HepG2 (cell line): ENCODE data around the gene EFCAB11. TPM values are rescaled to one million over a fixed set of nuclear protein-coding genes. Genes with fewer than 3 reads are reported as not detected.
A peak's percentile ranks its signal among the peaks of the same experiment; 100 is the strongest.

Experiments used
- CREB1 ChIP-seq, 2 experiments: fragments of 450-650 bp in 1 of 2; IDR thresholded peaks; 2 replicates each; pipeline ENCODE4 v1.6.1; 2016 to 2017; ENCODE audit warnings: control low read depth in 1 of 2, mild to moderate bottlenecking in 1 of 2, missing compliant biosample characterization in 1 of 2, missing genetic modification characterization in 1 of 2
- EHMT2 ChIP-seq: fragments of 200-600 bp; sonication (generic); IDR thresholded peaks from 2 replicates; pipeline ENCODE4 v1.7.0; 2017; ENCODE audit warnings: antibody characterized with exemption, low read depth, low read length, borderline replicate concordance
- ELF4 ChIP-seq: sonication (generic); formaldehyde crosslinking; IDR thresholded peaks from 2 replicates; pipeline ENCODE4 v1.5.0; 2020; ENCODE audit warnings: missing genetic modification reagents, mild to moderate bottlenecking, moderate library complexity, borderline replicate concordance
- IKZF1 ChIP-seq: fragments of 450-650 bp; IDR thresholded peaks from 2 replicates; pipeline ENCODE4 v1.7.1; 2016
- MBD4 ChIP-seq: IDR thresholded peaks from 2 replicates; pipeline ENCODE4 v1.6.1; 2012; ENCODE audit warnings: low read length, inconsistent platforms, borderline replicate concordance
- MLLT10 ChIP-seq: sonication (generic); formaldehyde crosslinking; IDR thresholded peaks from 2 replicates; pipeline ENCODE4 v1.4.0; 2020; ENCODE audit warnings: missing genetic modification reagents
- NR1H2 ChIP-seq: sonication (generic); formaldehyde crosslinking; IDR thresholded peaks from 2 replicates; pipeline ENCODE4 v1.8.1; 2022; ENCODE audit warnings: low read depth, missing genetic modification reagents, borderline replicate concordance
- PPARG ChIP-seq: conservative IDR thresholded peaks from 2 replicates; pipeline ENCODE4 v1.6.1; 2016; ENCODE audit warnings: missing biosample characterization, missing genetic modification reagents
- RERE ChIP-seq: IDR thresholded peaks from 2 replicates; pipeline ENCODE4 v1.6.1; 2016; ENCODE audit warnings: low read depth, missing genetic modification reagents, missing compliant biosample characterization
- RFX5 ChIP-seq: IDR thresholded peaks from 2 replicates; pipeline ENCODE4 v1.6.1; 2011; ENCODE audit warnings: low read depth, low read length, improper control_type of control experiment
- SMAD3 ChIP-seq: sonication (generic); formaldehyde crosslinking; IDR thresholded peaks from 2 replicates; pipeline ENCODE4 v1.4.0; 2020; ENCODE audit warnings: missing genetic modification reagents
- TBP ChIP-seq: sonication (generic); formaldehyde crosslinking; IDR thresholded peaks from 2 replicates; pipeline ENCODE4 v1.5.0; 2020; ENCODE audit warnings: missing genetic modification reagents
- ZFY ChIP-seq: sonication (generic); formaldehyde crosslinking; IDR thresholded peaks from 2 replicates; pipeline ENCODE4 v1.4.0; 2020; ENCODE audit warnings: missing genetic modification reagents
- ZNF224 ChIP-seq: sonication (generic); formaldehyde crosslinking; IDR thresholded peaks from 2 replicates; pipeline ENCODE4 v1.5.0; 2020; ENCODE audit warnings: mild to moderate bottlenecking, missing genetic modification reagents
- ZNF264 ChIP-seq: sonication (generic); formaldehyde crosslinking; IDR thresholded peaks from 2 replicates; pipeline ENCODE4 v1.4.0; 2020; ENCODE audit warnings: missing genetic modification reagents
- ZNF446 ChIP-seq: sonication (generic); formaldehyde crosslinking; IDR thresholded peaks from 2 replicates; pipeline ENCODE4 v1.5.0; 2020; ENCODE audit warnings: mild to moderate bottlenecking, missing genetic modification reagents
- ZNF468 ChIP-seq: sonication (generic); formaldehyde crosslinking; IDR thresholded peaks from 2 replicates; pipeline ENCODE4 v1.8.0; 2022; ENCODE audit warnings: mild to moderate bottlenecking, moderate library complexity, missing genetic modification reagents
- ZNF496 ChIP-seq: sonication (generic); formaldehyde crosslinking; IDR thresholded peaks from 2 replicates; pipeline ENCODE4 v1.8.1; 2023; ENCODE audit warnings: mild to moderate bottlenecking, moderate library complexity, missing genetic modification reagents; ENCODE audit not compliant: insufficient replicate concordance
- ZNF530 ChIP-seq: sonication (generic); formaldehyde crosslinking; IDR thresholded peaks from 2 replicates; pipeline ENCODE4 v1.5.0; 2020; ENCODE audit warnings: low read depth, mild to moderate bottlenecking, missing genetic modification reagents
- ZNF589 ChIP-seq: sonication (generic); formaldehyde crosslinking; conservative IDR thresholded peaks from 2 replicates; pipeline ENCODE4 v1.8.0; 2022; ENCODE audit warnings: mild to moderate bottlenecking, moderate library complexity, missing genetic modification reagents
- polyA plus RNA-seq, 8 experiments: library from polyadenylated mRNA; depleted of rRNA in 3 of 8; stranded (reverse) in 7 of 8; unstranded in 1 of 8; fragments of >200 nt; fragmentation: Illumina TruSeq in 4 of 8; extraction: Trizol in 4 of 8; gene quantifications; 2 replicates each; pipeline versions ENCODE4 v1.2.1 to v1.2.3, GENCODE V29; 2011 to 2016; ENCODE audit warnings: low read depth in 4 of 8, missing spikeins in 1 of 8, mixed read lengths in 1 of 8; ENCODE audit not compliant: insufficient read depth in 1 of 8
- total RNA-seq, 5 experiments: library from RNA; depleted of rRNA; stranded (reverse); fragments of >200 nt; fragmentation: Illumina TruSeq; extraction: Trizol; gene quantifications; 2 replicates each; pipeline ENCODE4 v1.2.3, GENCODE V29; 2016; ENCODE audit warnings: low read depth in 1 of 5
- TF ChIP-seq, protein P1 (sequence below): sonication (generic); formaldehyde crosslinking; IDR thresholded peaks from 2 replicates; pipeline ENCODE4 v1.4.0; 2020; ENCODE audit warnings: missing genetic modification reagents
- TF ChIP-seq, protein P2 (sequence below): IDR thresholded peaks from 2 replicates; pipeline ENCODE4 v1.6.1; 2016

Gene EFCAB11
- total and polyA plus RNA-seq, 2 of the 13 experiments (the other 11 are each of a cell fraction or from before 2014, with no cell fraction given) = 8.2 to 31.5 TPM

DNA sequence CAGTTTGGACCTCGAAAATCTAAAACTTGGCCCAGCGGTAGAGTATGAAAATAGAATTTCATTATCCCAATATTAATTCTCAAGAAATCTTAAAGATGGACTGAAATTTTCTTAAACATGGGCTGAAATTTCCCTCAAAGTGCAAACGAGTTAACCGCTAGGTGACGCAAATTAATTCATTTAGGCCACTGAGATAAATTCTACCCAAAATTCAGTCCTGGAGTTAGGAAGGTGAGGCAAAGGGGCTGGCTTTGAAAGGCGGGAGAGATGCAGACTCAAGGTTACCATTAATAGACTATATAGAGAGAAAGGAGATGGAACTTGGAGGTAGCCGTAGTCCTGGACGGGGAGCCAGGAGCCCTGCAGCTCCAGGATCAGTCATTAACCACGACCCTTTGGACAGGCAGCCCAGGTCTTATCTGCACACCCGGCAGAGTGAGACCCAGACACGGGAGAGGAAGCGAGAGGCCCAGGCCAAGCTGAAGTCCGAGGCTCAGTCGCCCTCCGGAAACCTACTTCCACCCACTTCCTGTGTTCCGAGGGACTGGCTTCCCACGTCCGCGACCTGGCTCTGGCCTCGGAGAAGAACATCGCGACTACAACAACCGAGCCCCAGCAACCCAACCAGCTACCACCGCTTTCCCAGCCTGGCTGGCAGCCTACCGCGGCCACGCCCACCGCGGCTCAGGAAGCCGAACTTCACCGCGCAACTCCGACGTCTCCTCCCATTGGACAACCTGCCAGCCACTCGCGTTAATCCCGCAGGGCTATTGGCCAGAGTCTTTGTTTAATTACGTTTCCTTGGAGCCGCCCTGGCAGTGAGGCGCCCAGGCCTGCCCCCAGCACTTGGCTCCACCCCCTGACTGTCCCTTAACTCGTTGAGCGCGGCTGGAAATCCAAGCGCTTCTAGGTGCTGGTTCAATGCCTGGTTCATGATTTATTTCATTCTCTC, at the start of gene EFCAB11 (continued):
- TF ChIP-seq, protein P1, sequence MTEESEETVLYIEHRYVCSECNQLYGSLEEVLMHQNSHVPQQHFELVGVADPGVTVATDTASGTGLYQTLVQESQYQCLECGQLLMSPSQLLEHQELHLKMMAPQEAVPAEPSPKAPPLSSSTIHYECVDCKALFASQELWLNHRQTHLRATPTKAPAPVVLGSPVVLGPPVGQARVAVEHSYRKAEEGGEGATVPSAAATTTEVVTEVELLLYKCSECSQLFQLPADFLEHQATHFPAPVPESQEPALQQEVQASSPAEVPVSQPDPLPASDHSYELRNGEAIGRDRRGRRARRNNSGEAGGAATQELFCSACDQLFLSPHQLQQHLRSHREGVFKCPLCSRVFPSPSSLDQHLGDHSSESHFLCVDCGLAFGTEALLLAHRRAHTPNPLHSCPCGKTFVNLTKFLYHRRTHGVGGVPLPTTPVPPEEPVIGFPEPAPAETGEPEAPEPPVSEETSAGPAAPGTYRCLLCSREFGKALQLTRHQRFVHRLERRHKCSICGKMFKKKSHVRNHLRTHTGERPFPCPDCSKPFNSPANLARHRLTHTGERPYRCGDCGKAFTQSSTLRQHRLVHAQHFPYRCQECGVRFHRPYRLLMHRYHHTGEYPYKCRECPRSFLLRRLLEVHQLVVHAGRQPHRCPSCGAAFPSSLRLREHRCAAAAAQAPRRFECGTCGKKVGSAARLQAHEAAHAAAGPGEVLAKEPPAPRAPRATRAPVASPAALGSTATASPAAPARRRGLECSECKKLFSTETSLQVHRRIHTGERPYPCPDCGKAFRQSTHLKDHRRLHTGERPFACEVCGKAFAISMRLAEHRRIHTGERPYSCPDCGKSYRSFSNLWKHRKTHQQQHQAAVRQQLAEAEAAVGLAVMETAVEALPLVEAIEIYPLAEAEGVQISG (CRISPR knock-in tag) = peak; percentile 63; the same call in 1 of the 2 replicates
- no peak for TF ChIP-seq MBD4
- TF ChIP-seq ZNF446 (CRISPR knock-in tag) = no peak
- no peak for TF ChIP-seq ZNF589 (CRISPR knock-in tag)
- TF ChIP-seq NR1H2 (CRISPR knock-in tag) = no peak
- TF ChIP-seq ZNF264 (CRISPR knock-in tag) = no peak
- no peak for TF ChIP-seq RFX5
- TF ChIP-seq ZNF468 = no peak
- TF ChIP-seq SMAD3 (CRISPR knock-in tag) = no peak
- no peak for TF ChIP-seq ELF4
- TF ChIP-seq ZNF224 = no peak
- TF ChIP-seq ZNF496 = no peak
- TF ChIP-seq EHMT2 = no peak
- no peak for TF ChIP-seq TBP
- 0 out of 2 replicates have a peak, but pooled peaks have one; percentile 7 for TF ChIP-seq PPARG (CRISPR knock-in tag)
- peak; percentile 86; the same call in 1 of the 2 replicates for TF ChIP-seq ZFY
- TF ChIP-seq IKZF1 = no peak
- TF ChIP-seq MLLT10 (CRISPR knock-in tag) = no peak
- no peak for TF ChIP-seq RERE
- peak; percentile 63 for TF ChIP-seq CREB1 (IDR thresholded peaks at IDR 0.05)
- peak; percentile 68; the same call in 1 of the 2 replicates for TF ChIP-seq CREB1 (CRISPR knock-in tag; IDR thresholded peaks at IDR 0.05)
- no peak for TF ChIP-seq ZNF530
- TF ChIP-seq, protein P2, sequence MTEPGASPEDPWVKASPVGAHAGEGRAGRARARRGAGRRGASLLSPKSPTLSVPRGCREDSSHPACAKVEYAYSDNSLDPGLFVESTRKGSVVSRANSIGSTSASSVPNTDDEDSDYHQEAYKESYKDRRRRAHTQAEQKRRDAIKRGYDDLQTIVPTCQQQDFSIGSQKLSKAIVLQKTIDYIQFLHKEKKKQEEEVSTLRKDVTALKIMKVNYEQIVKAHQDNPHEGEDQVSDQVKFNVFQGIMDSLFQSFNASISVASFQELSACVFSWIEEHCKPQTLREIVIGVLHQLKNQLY = no peak
